NCI-H1417 (cell line): Measurements from ENCODE around the gene NPIPA7.
"Not testable (repeated sequence)": the region's sequence is repeated elsewhere in the genome, so short reads cannot be mapped to it uniquely, and the experiment has no call there.

Source experiments
- DNase-seq, 3 experiments: peaks; one replicate each; lab custom pipeline; 2025; lab: John Stamatoyannopoulos, UW

The NPIPA7 gene

DNA sequence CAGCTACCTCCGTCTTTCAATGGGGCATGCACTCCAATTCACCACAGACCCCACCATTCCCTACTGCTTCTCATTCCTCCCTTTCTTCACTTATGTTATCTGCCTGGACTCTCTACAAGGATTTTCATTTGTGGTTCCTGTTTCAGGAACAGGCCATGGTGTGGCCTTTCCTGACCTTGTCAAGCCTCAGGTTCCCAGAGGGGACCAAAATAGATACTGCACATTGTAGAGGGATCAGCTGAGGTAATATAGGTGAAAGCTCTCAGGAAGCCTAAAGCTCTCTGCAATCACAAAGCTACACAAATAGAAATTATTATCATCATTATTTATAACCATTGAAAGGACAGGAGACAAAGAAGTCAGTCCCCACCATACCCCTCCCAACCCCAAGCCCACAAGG lies 41.6 kb downstream of the NPIPA7 start:
- not testable (repeated sequence) for DNase-seq

DNA sequence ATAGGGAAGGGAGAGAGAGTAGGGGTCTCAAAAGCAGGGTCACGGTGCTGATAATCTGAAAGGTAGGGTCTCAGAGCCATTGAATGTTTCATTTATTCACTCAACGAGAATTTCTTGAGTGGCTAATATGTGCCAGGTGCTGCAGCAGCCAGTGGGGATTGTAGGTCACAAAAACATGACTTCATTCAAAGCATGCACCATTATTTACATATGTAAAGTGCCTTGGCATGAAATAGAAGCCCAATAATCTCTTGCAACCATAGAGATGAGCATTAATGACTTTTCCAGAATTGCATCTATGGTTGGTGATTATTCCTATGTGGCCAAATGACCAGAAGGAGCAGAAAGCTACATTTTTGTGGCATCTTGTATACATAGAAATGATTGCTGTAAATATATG lies 46.2 kb downstream of the NPIPA7 start:
- not testable (repeated sequence) for DNase-seq

DNA sequence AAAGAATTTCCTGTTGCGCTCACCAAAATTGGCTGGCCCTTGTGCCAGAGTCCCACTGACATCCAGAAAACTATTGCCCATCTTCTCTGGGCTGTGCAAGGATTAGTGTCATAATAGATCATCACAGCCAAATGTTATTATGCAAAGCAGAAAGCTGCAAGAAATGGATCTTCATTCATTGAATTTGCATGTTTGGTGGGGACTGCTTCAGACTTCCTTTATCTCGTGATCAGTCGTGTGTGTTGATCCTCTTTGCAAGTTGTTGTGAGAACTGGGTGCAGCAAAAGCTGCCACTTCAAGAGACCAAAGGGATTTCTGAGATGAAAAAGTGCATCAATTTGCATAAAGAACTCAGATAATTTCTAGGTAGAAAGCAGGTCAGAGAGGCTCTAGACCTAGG lies 52.2 kb downstream of the NPIPA7 start:
- DNase-seq = not testable (repeated sequence)

DNA sequence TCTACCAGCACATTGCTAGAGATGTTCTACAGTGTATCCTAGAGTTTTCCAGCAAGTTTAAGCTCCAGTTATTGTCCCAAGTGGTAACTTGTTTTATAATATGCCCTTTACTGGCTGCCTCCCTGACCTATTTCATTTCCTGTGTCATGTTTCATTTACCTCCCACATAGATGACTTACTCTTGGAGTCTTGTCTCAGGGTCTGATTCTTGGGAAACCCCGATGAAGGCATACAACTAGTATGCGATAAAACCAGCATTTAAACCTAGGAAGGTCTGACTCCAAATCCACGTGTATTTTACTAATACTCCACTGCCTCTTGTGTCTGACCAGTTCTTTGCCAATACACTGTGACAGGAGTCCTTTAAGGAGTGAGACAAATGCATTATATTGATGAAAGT lies 55.8 kb downstream of the NPIPA7 start:
- not testable (repeated sequence) for DNase-seq

DNA sequence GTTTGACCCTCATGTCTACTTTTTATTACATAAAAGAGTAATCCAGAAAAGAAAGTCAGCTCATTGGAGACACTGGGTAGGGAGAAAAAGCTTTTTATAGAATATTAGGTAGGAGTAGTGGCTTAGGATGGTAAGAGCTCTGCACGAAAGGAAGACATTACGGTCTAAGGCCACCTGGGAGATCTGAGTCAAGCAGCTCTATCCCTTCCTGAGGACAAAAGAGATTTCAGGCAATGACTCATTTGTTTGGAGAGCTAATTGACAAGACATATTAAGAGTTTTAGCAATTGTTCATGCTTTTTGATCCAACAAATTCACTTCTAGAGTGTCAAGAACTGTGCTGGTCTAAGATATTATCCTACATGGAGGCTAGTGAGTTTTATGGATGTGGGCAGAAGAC lies 62.5 kb downstream of the NPIPA7 start:
- DNase-seq = not testable (repeated sequence)
